Skin of body (tissue), 2 donors: ENCODE measurements around the gene CMTM7. TPM values are rescaled to one million over a fixed set of nuclear protein-coding genes. Genes with fewer than 3 reads are reported as not detected.
A peak's percentile ranks its signal among the peaks of the same experiment; 100 is the strongest.

Experiments
- DNase-seq: peaks from one replicate; lab custom pipeline; 2025; lab: John Stamatoyannopoulos, UW
- total RNA-seq: library from RNA; depleted of rRNA; stranded (reverse); fragments of >200 nt; gene quantifications from one replicate; pipeline ENCODE4 v1.2.3, GENCODE V29; 2014

The CMTM7 gene
- total RNA-seq, 1 donor from 2014 or later: 11.0 TPM

DNA sequence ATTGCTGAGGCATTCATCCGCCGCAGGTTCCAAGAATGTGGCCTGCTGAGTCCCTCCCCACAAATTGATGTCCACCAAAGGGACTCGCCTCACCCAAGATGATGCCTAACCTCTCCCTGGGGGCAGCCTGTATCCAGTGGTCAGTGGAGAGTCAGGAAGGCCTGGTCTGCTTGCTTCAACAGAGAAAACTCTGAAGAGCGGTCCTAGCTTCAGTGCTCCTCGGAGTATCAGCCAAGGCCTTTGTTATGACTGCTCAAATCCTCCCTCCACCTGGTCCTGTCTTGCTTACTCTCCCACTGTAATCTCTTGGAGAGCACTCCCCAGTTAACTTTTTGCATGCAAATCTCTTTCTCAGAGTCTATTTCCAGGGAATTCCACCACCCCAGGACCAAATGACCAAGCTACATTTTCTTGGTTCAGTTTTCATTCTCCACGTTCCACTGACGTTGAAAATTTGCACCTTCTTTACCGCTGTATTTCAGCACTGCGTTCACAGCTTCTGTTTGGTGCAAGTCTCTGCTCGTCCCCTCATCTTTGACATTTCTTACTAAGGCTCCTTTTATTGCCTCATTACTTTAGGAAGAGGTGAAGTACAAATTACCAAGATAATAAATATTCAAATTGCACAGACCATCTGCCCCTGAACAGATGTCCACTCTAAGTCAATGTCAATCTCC is 22.3 kb downstream of the CMTM7 start:
- DNase-seq: no peak

DNA sequence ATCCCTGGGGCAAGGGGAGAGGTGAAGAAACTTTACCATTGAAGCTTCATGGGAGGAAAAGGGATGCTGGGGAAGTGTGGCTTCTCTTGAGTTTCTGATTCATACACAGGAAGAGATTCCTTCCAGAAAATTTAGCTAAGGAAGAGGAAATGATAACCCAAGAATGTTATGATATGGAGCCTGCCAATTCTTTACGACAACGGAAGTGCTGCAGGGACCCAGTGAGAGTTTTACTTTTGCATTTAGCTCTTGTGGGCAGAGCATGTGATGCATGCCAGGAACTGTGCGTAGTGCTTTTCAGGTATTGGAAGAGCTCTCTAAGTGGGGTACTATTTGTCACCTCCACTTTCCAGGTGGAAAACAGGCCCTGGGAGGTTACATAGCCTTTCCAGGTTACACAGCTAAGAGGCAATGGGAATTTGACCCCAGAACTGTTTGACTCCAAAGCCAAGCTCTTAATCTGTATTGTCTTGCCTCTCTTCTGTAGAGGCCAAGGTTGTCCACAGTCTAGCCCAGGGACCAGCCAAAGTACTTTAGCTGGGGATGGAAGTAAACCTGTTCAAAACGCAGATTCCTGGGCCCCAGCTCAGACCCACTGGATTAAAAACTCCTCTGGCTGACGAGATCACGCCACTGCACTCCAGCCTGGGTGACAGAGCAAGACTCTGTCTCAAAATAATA is 23.0 kb downstream of the CMTM7 start:
- peak; percentile 16 for DNase-seq

DNA sequence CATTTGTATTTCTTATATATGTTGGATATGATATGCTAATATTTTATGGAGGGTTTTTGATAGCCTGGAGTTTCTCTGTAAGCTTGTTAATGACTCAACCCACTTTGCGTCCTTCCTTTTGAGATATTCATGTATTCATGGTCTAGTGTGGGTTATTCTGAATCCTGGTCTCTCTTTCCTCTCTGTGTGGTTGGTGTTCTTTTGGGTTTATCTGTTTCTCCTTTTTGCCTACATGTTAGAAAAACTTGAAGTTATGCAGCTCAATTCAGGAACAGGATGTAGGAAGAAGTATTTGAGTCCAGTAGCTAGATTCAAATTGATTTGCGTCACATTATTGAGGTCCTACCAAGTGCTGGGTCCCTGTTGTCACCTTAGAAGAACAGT is 28.1 kb downstream of the CMTM7 start:
- DNase-seq: no peak

DNA sequence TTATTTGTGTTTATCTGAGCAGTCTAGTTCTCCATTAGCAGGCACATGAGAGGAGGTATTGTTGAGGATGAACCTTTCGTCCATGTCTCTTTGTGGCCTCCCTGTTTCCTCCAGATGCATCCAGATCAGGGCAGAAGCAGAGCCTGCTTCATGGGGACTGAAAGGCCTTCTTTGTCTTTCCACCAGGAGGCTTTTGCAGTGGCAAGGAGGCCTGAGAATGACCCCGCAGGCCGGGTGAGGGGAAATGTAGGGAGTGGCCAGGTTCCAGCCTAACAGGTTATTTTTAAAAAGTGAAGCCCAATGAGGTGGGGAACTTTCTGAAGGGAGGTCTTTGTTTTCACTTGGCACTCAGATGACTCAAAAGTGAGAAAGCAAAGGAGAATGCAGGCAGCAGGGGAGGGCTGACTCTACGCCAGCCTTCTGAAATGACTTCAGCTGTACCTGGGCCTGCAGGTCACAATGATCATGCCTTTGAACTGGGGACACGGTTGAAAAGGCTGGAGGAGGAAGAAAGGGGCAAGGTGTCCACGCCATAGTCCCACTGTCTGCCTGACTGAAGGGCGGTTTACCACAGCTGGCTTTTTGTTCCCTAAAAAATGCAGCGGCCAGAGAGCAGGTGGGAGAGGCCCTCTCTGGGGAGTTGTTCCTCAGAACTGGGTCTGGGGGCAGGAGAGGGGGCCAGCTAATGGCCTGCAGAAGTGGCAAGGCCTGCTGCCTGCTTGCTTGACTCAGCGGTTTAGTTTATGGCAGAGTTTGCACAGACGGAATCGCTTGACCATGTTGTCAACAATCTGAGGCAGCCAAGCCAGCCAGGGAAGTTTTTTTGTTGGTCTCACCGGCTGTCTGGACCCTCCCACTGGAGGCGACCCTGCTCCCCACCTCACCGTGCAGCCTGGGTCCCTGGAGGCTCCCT is 28.7 kb downstream of the CMTM7 start:
- no peak for DNase-seq

DNA sequence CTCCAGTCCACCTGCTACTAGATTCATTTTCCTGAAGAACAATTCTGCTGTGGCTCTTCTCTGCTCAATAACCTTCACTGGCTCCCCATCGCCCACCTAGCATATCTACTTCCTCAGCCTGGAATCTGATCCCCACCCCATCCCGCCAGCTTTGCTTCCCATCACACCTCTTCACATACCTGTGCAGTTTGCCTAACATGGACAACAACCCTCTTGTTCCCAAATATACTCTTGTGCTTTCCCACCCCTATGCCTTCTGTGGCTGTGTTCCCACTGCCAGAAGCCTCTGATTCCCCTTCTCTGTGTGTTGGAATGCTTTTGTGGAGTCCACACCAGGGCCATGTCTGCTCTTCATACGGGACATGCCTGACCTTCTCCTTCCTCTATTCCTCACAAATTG is 29.5 kb downstream of the CMTM7 start:
- no peak for DNase-seq

DNA sequence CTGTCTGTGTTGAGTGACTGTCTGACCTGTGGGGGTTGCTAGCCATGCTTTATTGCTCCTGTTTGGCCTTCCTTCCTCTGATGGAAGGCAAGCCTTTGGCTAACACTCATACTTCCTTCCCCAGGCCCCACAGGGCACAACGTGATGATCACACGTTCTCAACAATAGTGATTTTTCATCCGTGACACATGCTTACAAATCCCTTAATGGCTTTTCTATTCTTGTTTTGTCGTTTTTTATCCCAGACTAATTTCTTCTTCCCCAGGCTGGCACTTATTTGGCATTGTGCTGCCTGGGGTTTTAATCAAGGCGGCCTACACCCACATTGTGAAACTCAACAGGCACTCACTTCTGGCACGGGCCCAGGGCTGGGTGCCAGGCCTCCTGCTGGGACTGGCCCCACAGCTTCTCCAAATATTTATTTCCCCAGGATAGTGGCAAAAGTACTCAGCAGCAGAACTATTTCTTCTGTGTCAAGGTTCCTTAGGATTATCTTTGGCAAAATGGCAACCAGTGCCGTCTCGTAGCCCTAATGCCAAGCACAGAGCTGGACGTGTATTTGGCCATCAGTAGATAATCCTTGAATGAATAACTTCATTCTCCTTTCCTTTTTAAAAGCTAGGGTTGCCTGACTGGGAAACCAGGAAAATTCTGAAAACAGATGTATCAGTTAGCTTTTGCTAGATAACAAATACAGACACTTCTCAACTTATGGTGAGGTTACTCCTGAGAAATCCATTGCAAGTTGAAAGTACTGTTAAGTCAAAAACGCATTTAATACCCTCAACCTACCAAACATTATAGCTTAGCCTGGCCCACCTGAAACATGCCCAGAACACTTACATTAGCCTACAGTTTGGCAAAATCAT is 30.6 kb downstream of the CMTM7 start:
- DNase-seq: peak; percentile 54

DNA sequence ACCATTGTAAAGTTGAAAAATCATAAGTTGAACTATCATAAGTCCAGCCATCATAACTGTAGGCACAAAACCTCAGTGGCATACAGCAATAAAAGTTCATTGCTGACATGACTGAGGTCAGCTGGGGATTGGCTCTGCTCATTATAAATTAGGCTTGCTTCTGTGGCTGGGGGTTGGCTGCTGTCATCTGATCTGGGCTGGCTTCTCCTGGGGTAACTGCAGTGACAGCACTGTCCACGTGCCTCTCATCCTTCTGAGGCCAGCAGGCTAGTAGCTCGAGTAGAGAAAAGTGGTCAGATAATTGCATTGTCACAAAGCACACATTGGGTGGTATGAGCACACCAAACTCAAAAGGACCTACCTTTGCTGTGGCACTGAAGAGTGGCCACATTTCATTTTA is 31.3 kb downstream of the CMTM7 start:
- no peak for DNase-seq

DNA sequence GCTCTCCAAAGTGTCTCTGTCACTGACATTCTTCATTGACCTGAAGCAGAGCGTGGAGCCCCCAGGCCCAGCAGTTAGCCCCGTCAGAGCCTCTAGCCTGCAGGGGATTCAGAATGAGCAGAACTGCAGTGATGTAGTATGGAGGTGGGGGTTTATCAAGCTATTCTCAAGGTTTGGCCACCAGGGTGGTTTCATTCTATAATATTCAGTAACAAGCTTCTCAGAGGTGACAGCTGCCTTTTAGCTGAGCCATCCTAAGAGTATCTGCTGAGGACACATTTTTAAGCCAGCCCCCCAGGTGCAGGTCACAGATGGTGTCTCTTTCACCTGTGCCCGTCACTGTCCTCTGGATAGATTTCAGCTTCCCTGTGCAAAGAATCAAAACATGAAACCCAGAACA is 31.9 kb downstream of the CMTM7 start:
- no peak for DNase-seq

DNA sequence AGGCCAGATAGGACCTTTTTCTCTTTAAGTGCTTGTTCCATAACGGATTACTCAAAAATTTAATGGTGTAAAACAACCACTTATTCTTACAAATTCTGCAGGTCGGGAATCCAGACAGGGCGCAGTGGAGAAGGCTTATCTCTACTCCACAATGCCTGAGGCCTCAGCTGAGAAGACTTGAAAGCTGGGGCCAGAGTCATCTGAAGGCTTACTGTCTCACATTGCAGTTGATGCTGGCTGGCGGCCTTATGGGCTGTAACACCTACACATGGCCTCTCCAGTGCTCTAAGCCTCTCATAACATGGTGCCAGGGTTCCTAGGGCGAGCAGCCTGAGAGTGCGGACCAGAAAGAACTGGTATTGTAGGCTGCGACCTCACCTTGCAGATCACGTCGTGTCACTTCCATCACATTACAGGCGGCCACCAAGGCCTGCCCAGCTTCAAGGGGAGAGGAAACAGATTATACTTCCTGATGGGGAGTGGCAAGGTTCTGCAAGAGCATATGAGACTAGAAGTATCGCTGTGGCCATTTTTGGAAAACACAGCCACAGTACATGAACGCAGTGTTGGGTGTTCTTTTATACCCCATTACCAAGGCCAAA is 32.4 kb downstream of the CMTM7 start:
- DNase-seq: no peak

DNA sequence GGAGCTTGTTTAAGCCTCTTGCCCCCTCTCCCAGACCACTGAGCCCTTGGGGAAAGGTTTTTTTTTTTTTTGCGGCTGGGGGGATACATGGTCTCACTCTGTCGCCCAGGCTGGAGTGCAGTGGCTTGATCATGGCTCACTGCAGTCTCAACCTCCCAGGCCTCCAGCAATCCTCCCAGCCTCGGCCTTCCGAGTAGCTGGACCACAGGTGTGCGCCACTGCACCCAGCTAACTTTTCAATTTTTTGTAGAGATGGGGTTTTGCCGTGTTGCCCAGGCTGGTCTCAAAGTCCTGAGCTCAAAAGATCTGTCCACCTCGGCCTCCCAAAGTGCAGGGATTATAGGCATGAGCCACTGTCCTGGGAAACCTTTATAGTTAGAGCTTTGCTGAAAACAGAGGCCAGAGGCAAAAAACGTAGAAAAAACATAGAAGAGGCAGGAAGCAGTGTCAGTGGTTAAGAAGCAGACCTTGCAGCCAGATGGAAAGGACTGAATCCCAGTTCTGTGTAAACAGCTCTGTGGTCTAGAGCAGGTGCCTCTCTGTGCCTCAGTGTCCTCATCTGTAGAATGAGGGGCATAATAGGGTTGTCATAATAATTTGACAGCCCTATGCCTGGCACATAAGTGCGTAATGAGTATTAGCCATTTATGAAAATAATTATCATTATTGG is 33.1 kb downstream of the CMTM7 start:
- DNase-seq: no peak

DNA sequence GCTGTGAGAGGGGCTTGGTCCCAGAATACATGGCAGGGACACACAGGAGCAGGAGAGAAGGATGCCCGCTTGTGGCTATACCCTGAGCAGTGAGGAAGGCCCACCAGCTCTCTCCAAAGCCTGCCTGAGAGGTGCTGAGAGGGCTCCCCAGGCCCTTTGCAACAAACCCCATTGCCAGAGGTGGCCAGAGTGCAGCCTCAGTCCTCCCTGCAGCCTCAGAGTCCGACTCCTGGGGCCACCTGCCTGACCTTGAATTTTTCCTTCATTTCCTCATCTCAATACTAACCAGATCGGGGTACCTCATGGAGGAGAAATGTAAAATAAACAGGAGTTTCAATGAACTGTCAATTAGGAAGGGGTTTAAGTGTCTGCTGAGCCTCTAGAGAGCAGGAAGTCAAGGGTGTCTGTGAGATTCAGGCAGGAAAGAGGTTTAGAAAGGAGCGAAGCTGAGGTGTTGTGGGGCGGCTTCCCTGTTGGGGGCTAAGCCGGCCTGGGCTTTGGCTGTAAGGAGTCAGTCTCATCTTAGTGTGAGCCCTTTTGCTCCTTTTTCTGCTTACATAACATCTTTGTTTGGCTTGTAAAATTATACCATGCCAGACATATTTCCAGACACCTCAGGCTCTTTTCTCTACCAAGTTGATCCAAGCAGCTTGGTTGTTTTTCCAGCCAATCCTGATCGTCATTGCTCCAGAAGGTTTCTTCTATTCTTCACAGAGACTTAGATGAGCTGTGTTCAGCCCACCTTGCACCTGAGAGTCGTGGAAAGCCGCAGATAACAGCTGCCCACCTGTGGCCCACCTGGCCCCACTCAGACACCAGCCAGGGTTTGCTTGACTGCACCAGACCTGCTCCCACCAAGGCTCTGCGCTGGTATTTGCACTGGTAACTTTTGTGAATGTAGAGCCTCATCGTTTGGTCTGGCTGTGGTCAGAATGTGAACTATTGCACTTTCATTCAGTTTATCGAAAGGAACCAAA is 36.7 kb downstream of the CMTM7 start:
- DNase-seq: no peak

DNA sequence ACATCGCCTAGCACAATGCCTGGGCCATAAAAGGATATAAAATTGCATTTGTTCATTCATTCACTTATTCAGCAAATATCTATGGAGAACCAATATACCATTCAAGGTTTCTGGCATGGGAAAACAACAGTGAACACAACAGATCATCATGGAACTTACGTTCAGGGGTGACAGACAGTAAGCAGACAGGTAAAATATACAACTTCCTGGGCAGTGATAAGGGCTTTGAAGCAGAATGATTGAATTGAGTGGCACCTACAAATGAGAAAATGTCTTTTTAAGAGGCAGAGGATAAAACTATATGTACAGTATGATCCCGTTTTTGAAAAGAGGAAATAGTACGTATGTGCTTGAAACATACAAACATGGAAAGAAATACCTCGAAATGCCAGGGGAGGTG is 39.2 kb downstream of the CMTM7 start:
- DNase-seq: no peak

DNA sequence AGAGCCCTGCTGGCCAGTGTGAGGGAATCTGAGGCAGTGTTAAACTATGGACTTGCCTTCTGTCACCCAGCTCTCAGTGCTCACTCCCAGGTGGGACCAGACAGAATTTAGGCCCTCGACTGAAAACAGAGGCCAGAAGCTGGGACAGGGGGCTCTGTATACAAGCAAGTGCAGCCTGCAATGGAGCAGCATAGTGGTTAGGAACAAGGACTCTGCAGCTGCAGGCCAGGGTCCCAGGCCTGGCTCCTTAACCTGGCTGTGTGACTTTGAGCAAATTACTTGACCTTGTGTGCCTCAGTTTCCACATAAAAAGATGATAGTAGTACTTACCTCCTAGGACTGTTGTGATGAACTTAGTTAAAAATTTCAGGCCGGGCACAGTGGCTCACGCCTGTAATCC is 39.8 kb downstream of the CMTM7 start:
- DNase-seq: no peak

DNA sequence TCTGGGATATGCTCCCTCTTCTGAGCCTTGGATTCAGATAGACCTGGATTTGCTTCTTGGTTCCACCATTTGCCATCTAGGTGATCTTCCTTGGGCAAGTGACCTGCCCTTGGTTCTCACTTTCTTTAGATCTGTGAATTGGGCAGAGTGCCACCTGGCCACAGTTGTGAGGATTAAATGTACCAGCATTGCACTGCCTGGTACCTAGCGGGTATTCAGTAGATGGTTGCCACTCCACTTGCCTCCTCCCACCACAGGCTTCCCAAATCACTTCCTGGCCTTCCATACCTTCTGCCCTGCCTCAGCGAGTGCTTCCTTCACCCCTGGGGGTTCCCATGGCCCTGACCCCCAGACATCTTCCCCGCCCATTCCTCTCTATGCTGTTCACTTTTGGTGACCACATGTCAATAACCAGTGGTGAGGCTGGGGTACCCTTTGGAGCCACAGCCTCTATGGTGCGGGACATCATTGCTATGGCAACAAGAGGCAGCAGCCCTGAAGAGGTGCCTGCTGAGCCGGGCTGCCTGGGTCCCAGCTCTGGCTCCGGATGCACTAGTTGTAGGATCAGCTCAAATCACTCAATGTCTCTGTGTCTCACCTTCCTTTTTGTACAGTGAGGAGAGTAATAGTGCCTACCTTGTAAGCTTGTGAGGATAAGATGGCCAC is 40.5 kb downstream of the CMTM7 start:
- DNase-seq: no peak

DNA sequence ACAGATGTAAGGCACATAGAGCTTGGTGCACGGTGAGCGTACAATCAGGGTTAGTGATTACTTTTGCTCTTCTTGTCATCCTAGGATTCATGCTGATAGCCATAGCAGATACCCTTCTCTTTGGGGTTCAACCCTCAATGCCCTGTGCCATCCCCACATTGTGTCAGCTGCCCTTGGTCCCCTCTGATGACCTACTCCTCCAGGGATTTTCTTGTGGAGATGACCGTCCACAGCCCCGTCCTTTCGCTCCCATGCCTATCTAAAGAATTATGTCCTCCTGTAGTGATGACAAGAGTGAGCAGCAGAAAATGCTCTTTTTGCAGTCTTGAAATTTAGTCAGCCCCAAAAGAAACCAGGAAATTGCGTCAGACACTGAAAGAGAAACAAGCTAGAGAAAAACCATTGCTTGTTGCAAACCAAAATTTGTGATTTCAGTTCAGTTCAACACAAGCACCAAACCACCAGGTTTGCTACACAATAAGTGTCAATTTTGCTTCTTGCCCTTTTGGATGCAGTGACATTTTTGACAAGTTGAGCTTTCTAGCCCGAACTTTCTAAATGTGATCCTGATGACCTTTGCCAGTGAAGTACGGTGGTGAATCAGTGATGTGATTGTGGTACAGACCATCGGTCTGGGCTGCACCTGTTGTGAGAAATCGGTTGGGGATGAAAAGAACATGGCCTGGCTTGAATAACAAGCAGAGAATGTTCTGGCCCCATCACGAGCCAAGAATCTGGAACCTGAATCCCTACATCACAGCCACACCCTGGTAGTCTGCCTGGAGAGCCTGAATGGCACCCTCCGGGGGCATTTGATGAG is 41.3 kb downstream of the CMTM7 start:
- DNase-seq: no peak

DNA sequence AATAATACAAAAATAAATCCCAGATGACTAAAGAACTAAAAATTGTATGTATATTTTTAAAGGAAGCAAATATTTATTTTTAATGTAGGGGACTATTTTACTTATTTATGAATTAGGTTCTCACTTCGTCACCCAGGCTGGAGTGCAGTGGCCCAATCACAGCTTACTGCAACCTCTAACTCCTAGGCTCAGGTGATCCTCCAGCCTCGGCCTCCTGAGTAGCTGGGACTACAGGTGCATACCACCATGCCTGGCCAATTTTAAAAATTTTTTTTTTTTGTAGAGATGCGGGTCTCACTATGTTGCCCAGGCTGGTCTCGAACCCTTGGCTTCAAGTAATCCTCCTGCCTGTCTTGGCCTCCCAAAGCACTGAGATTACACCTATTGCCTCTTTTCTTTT is 42.6 kb downstream of the CMTM7 start:
- no peak for DNase-seq

DNA sequence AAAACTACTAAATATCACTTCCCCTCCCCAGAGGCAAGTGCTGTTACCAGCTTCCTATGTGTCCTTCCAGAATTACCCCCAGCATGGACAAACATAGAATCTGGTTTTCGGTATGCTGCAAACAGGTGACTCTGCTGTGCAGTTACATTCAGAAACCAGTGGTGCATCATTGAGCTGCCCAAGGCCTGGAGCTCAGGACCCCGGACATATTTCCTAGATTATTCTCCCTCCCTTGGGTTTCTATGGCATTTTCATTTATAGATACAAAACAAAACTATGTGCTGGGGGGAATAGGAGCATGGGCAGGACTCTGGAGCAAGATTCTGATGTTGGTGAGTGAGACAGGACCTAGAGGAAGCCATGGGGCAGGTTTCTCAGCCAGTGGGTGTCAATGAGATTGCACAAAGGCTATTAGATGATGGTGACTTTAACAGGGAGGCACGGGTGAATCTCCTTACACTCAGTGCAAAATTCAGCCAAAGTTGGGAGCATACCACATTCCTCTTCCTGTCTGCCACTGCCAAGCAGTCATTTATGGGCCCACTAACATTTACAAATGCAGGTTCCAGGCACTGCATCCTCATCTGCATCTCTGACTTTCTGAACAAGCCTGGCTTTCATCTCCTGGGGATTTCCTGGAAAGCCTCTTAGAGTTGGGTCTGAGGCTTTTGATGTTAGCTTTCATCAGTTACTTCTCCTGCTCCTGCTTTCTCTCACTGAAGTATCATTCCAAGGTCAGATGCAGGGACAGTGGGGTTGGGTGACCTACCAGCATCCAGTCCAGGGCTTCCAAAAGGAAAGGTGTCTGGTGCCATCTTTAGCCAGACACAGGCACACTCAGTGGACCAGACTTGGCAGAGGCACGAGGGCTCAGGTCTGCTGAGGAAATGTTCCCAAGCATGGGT is 44.5 kb downstream of the CMTM7 start:
- no peak for DNase-seq
